ENCODE results near the gene SLC66A3.

Gene SLC66A3

GRCh38 chr2:11187731-11188130 lies 32.5 kb downstream of the SLC66A3 start:
- no peak for TF ChIP-seq CTCF (IDR thresholded peaks at IDR 0.05; ENCODE audit: low read depth, low read length)
- H3K4me3 ChIP-seq (ENCODE audit: low read depth, low read length), result no peak overlapping the region

DNA sequence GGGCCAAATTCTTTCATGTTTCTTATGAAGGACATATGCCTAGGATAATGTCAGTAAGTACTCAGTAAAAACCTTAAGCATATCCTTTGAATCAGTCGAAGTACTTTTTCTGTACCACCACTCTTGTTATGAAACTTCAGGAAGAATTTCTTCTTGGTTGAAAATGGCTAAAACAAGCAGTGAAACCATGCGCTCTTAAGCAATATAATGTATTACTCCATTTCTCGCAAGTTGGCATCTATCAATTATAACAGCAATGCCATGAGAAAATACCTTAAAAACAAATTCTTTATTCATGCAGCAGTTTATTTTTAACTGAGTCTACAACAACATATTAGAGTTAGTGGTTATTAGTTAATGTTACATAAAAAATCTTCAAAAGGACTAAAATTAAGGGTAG lies 41.0 kb downstream of the SLC66A3 start:
- H3K4me3 ChIP-seq (ENCODE audit: low read depth, low read length), result no peak overlapping the region
- no peak for TF ChIP-seq CTCF (IDR thresholded peaks at IDR 0.05; ENCODE audit: low read depth, low read length)

GRCh38 chr2:11200651-11201050 lies 45.4 kb downstream of the SLC66A3 start:
- no peak for TF ChIP-seq CTCF (IDR thresholded peaks at IDR 0.05; ENCODE audit: low read depth, low read length)
- no peak overlapping the region for H3K4me3 ChIP-seq (ENCODE audit: low read depth, low read length)

DNA sequence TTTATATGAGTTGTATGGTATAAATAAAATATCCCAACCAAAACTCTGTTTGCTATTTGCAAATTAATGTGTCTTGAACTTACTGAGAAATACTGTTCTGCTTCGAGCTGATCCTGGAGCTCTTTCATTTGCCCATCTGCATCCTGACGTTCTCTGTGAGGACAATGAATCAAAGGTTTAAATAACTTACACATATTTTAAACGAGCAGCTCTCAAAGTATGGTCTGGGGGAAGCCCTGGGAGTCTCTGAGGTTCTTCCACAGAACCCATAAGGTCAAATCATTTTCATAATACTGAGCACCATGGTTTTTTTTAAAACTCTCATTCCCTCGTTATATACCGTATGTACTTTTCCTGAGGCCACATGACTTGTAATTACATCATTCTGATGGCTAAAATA lies 46.7 kb downstream of the SLC66A3 start:
- no peak for TF ChIP-seq CTCF (IDR thresholded peaks at IDR 0.05; ENCODE audit: low read depth, low read length)
- H3K4me3 ChIP-seq (ENCODE audit: low read depth, low read length), result no peak overlapping the region

DNA sequence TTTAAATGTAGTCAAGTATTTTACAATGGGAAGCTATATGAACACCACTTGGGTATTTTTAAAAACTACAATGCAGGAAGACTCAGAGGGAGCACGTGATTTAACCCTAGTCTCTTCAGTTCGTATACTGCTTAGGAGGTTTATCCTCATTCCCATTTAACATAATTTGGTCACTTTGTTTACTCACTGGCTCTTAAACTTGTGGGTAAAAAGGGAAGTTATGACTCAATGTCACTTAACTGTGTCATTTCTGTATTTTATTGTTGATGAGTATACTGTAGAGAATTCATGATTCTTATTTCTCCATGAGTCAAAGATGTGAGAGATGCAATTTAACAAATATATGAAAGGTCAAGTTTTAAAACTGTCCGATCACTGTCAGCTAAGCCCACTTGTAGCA lies 48.2 kb downstream of the SLC66A3 start:
- TF ChIP-seq CTCF (IDR thresholded peaks at IDR 0.05; ENCODE audit: low read depth, low read length), result no peak
- H3K4me3 ChIP-seq (ENCODE audit: low read depth, low read length), result no peak overlapping the region

DNA sequence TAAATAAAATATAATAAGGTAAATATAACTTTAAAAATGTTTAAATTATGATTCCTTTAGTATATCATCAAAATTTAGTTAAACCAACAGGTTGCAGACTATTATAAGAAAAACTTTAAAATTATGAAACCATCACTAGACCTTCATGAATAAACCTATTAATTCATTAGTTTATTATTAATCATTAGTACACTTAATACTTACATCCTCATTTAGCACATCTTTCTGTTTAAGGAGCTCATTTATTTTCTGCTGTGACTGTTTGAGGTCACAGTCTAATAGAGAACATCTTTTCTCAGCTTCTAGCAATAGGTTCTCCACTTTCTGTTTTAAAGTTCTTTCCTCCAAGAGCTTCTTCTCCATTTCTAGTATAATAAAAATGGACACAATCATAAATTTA lies 52.8 kb downstream of the SLC66A3 start:
- no peak for TF ChIP-seq CTCF (IDR thresholded peaks at IDR 0.05; ENCODE audit: low read depth, low read length)
- no peak overlapping the region for H3K4me3 ChIP-seq (ENCODE audit: low read depth, low read length)

DNA sequence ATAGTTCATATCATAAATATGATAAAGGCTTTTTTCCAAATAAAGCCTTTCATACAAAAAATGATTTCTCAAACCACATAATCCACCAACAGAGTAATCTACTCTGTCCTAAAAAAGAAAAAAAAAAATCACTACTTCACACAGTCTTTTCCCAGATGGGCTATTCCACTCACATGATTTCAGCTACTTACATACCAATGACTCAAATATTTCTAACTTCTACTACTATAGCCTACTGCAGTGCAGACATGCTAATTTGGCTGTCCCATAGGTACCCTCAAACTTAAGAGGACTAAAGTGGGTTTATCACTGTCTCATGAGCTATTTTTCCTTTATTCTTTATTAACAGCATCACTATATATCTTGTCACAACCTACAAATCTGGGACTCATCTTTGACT lies 57.4 kb downstream of the SLC66A3 start:
- no peak overlapping the region for H3K4me3 ChIP-seq (ENCODE audit: low read depth, low read length)
- no peak for TF ChIP-seq CTCF (IDR thresholded peaks at IDR 0.05; ENCODE audit: low read depth, low read length)
